ENCODE results near the gene FHIT. TPM values are rescaled to one million over a fixed set of nuclear protein-coding genes. Genes with fewer than 3 reads are reported as not detected.

FHIT gene
- total RNA-seq, 1 donor from 2014 or later = 16.1 TPM

DNA sequence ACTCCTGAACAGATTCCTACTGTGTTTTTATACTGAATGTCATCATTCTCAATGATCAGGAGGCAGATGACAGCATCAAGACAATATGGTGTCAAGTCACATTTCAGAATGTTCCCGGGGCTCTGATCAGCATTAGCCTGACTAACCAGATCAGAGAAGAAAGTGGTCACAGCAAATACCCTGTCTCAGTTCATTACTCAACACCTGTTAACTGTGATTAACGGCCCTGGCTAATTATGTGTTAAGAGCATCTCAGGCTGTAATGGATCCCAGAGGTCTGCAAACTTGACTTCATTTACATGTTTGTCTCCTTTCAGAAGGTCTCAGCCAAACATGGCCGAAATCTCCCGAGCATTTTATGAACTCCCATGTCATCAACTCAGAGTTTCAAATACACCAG is 833.7 kb downstream of the FHIT start:
- DNase-seq (ENCODE audit: low spot score, unreplicated experiment) = no peak
- TF ChIP-seq, protein P1, sequence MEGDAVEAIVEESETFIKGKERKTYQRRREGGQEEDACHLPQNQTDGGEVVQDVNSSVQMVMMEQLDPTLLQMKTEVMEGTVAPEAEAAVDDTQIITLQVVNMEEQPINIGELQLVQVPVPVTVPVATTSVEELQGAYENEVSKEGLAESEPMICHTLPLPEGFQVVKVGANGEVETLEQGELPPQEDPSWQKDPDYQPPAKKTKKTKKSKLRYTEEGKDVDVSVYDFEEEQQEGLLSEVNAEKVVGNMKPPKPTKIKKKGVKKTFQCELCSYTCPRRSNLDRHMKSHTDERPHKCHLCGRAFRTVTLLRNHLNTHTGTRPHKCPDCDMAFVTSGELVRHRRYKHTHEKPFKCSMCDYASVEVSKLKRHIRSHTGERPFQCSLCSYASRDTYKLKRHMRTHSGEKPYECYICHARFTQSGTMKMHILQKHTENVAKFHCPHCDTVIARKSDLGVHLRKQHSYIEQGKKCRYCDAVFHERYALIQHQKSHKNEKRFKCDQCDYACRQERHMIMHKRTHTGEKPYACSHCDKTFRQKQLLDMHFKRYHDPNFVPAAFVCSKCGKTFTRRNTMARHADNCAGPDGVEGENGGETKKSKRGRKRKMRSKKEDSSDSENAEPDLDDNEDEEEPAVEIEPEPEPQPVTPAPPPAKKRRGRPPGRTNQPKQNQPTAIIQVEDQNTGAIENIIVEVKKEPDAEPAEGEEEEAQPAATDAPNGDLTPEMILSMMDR (IDR thresholded peaks at IDR 0.05; ENCODE audit: unreplicated experiment) = no peak
- Mint-ChIP-seq H3K27me3 (no peaks in the 10 kb centered on the region), H3K4me1 (ENCODE audit: low read depth) (peaks cover 13% of the 10 kb centered on the region), H3K27ac (peak overlapping the region; percentile 49), H3K36me3 (ENCODE audit: insufficient read depth) (no peaks in the 10 kb centered on the region), H3K9me3 (ENCODE audit: low read depth) (no peaks in the 10 kb centered on the region), H3K4me3 (ENCODE audit: low read depth) (no peak overlapping the region)

DNA sequence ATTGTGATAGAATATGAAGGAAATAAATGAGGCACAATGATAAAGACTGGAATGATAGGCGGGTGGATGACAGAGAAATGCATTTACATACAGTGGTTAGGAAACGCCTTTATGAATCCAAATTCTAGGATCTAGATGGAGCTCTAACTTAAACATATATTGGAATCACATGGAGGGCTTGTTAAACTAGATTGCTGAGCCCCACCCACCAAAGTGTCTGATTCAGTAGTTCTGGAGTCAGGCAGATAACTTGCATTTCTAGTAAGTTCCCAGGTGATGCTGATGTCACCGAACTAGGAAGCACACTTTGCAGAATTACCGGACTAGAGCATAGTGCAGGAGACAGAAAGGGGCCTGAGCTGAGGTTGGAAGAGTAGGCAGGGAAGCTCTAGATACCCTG is 837.2 kb downstream of the FHIT start:
- no peak for DNase-seq (ENCODE audit: low spot score, unreplicated experiment)
- TF ChIP-seq, protein P1 (IDR thresholded peaks at IDR 0.05; ENCODE audit: unreplicated experiment) = no peak
- Mint-ChIP-seq H3K4me3 (ENCODE audit: low read depth) (no peak overlapping the region), H3K9me3 (ENCODE audit: low read depth) (no peaks in the 10 kb centered on the region), H3K36me3 (ENCODE audit: insufficient read depth) (no peaks in the 10 kb centered on the region), H3K27ac (no peak overlapping the region), H3K4me1 (ENCODE audit: low read depth) (peaks cover 2% of the 10 kb centered on the region), H3K27me3 (no peaks in the 10 kb centered on the region)

DNA sequence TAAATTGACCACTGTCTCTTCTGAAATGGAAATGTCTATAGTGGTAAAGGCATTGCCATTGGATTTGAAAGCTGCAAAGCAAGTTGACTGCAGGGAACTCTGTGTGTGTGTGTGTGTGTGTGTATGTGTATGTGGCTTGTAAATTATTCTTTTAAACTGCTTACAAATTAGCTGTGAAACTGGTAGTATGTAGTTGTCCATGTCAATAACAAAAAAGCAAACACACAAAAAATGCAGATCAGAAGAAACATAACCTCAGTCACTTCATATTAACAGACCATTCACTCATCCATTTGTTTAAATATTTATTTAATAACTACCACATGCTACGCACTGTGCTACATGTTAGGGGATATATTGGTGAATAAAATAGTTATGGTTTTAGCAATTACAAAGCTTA is 837.7 kb downstream of the FHIT start:
- no peak for DNase-seq (ENCODE audit: low spot score, unreplicated experiment)
- Mint-ChIP-seq H3K36me3 (ENCODE audit: insufficient read depth) (no peaks in the 10 kb centered on the region), H3K27ac (no peak overlapping the region)

DNA sequence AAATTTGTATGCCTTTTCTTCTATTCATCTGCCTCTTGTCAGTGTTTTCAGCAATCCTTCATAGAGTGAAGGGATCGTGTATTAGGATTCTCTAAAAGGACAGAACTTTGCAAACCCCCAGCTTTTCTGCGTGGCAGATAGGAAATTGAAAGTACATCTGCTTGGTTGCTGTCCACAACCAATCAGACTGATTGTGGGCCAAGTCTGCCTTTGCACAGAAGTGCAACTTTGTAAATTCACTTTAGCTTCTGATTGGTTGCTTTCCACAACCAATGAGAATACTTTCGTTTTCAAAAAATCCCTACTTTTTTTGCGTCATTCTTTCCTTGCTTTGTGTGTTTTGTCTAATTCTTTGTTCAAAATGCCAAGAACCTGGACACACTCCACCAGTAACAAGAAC is 847.4 kb downstream of the FHIT start:
- TF ChIP-seq, protein P1 (IDR thresholded peaks at IDR 0.05; ENCODE audit: unreplicated experiment) = no peak
- Mint-ChIP-seq H3K9me3 (ENCODE audit: low read depth) (peaks cover 7% of the 10 kb centered on the region), H3K27ac (no peak overlapping the region), H3K36me3 (ENCODE audit: insufficient read depth) (no peaks in the 10 kb centered on the region), H3K27me3 (no peaks in the 10 kb centered on the region), H3K4me1 (ENCODE audit: low read depth) (peaks cover 8% of the 10 kb centered on the region), H3K4me3 (ENCODE audit: low read depth) (no peak overlapping the region)
- no peak for DNase-seq (ENCODE audit: low spot score, unreplicated experiment)

More for the DNA sequence above, 837.7 kb downstream of the FHIT start:
- Mint-ChIP-seq H3K27me3 (no peaks in the 10 kb centered on the region), H3K4me3 (ENCODE audit: low read depth) (no peak overlapping the region), H3K9me3 (ENCODE audit: low read depth) (no peaks in the 10 kb centered on the region), H3K4me1 (ENCODE audit: low read depth) (peaks cover 2% of the 10 kb centered on the region)
- TF ChIP-seq, protein P1 (IDR thresholded peaks at IDR 0.05; ENCODE audit: unreplicated experiment) = no peak

DNA sequence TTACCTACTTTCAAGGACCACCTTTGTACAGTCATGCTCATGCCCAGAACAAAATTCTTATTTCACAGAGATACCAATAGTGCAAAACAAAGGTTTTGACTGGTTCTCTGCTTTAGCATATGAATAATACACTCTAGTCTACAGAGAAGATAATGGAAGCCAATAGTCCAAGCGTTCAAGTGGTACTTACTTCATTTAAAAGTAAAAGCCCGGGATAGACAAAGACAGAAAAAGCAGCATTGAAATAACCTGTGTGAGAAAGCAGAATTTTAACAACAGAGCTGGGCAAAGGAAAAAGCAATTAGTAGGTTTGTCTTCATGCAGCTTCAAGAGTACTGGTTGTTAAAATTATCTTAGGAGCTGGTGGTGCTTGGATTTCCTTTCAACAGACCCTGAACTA is 848.3 kb downstream of the FHIT start:
- no peaks in the 10 kb centered on the region for H3K36me3 Mint-ChIP-seq (ENCODE audit: insufficient read depth)
- no peak for DNase-seq (ENCODE audit: low spot score, unreplicated experiment)
- peaks cover 5% of the 10 kb centered on the region for H3K4me1 Mint-ChIP-seq (ENCODE audit: low read depth)
- peaks cover 9% of the 10 kb centered on the region for H3K9me3 Mint-ChIP-seq (ENCODE audit: low read depth)
- no peaks in the 10 kb centered on the region for H3K27me3 Mint-ChIP-seq
- TF ChIP-seq, protein P1 (IDR thresholded peaks at IDR 0.05; ENCODE audit: unreplicated experiment) = no peak
- H3K27ac Mint-ChIP-seq = no peak overlapping the region
- no peak overlapping the region for H3K4me3 Mint-ChIP-seq (ENCODE audit: low read depth)
